HEK293T (cell line): ENCODE results near the gene STK4.

Experiments
- FOXM1 ChIP-seq: fragments of 450-650 bp; IDR thresholded peaks from 2 replicates; pipeline ENCODE4 v1.6.1; 2017; ENCODE audit warnings: mild to moderate bottlenecking, borderline replicate concordance
- PKNOX1 ChIP-seq: fragments of 450-650 bp; IDR thresholded peaks from 2 replicates; pipeline ENCODE4 v1.6.1; 2016
- SP1 ChIP-seq: fragments of 450-650 bp; IDR thresholded peaks from 2 replicates; pipeline ENCODE4 v1.6.1; 2017
- SUZ12 ChIP-seq: fragments of 450-650 bp; IDR thresholded peaks from 2 replicates; pipeline ENCODE4 v1.6.1; 2016; ENCODE audit warnings: mild to moderate bottlenecking

- TF ChIP-seq PKNOX1 (no peak), SP1 (no peak), SUZ12 (no peak), FOXM1 (no peak)
Observed at GRCh38 chr20:45014671-45015415, 48.5 kb downstream of the STK4 start.
